HEK293T (cell line): ENCODE data around the gene AP1AR.

ENCODE experiments used
- BHLHE40 ChIP-seq: fragments of 450-650 bp; IDR thresholded peaks from 2 replicates; pipeline ENCODE4 v1.6.1; 2016; ENCODE audit warnings: mild to moderate bottlenecking, moderate library complexity, borderline replicate concordance
- CTBP1 ChIP-seq: fragments of 450-650 bp; IDR thresholded peaks from 2 replicates; pipeline ENCODE4 v1.6.1; 2016; ENCODE audit warnings: borderline replicate concordance
- FOXA1 ChIP-seq: fragments of 450-650 bp; IDR thresholded peaks from 2 replicates; pipeline ENCODE4 v1.6.1; 2016; ENCODE audit warnings: mild to moderate bottlenecking
- FOXK2 ChIP-seq: fragments of 450-650 bp; IDR thresholded peaks from 2 replicates; pipeline ENCODE4 v1.6.1; 2016; ENCODE audit warnings: mild to moderate bottlenecking
- FOXM1 ChIP-seq: fragments of 450-650 bp; IDR thresholded peaks from 2 replicates; pipeline ENCODE4 v1.6.1; 2017; ENCODE audit warnings: mild to moderate bottlenecking, borderline replicate concordance
- L3MBTL2 ChIP-seq: fragments of 450-650 bp; conservative IDR thresholded peaks from 2 replicates; pipeline ENCODE4 v1.6.1; 2016; ENCODE audit warnings: mild to moderate bottlenecking
- SUZ12 ChIP-seq: fragments of 450-650 bp; IDR thresholded peaks from 2 replicates; pipeline ENCODE4 v1.6.1; 2016; ENCODE audit warnings: mild to moderate bottlenecking
- TARDBP ChIP-seq: fragments of 450-650 bp; IDR thresholded peaks from 2 replicates; pipeline ENCODE4 v1.6.1; 2016
- ZNF384 ChIP-seq: fragments of 450-650 bp; IDR thresholded peaks from 2 replicates; pipeline ENCODE4 v1.6.1; 2016

DNA sequence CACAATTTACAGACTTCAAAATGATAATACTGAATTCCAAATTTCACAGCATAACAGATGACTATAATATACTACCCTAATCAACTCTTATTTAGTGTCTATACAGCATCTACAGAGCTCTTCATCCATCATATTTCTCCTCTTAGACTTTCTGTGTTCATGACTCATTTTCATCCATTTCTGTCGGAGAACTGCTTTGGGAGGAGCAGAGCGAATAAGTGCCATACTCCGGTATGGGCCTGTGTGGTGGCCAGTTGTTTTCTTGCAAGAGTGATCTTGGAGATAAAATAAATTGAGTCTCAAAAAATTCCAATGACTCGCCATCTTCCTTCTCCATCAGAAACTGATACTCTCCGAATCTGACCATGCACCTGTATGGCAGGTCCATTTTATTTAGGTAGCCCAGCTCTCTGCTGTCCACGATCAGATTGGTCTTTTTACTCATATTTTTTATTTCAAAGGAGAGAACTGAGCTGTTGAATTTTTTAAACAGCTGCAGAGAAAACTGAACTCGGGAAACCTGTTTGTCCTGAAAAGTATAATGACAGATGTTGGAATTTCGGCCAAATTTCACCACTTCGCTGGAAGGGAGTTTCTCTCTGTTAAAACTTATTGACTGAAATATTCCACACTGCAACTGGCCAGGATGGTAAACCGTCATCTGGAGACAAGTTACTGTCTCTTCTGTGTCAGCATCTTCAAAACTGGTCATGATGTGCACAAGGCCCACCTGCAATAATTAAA is 46.3 kb downstream of the AP1AR start:
- TF ChIP-seq FOXM1 (no peak), BHLHE40 (no peak), SUZ12 (no peak), L3MBTL2 (no peak), FOXA1 (no peak), ZNF384 (no peak), FOXK2 (no peak), TARDBP (no peak), CTBP1 (no peak)
